Body of pancreas (tissue), 4 donors: ENCODE measurements around the gene MFAP3.

ENCODE experiments used
- POLR2A ChIP-seq, 3 donors: fragments of 450-650 bp; IDR thresholded peaks; one replicate each; pipeline ENCODE4 v1.6.1; 2016; ENCODE audit warnings: antibody characterized with exemption in 3 of 3, mild to moderate bottlenecking in 2 of 3
- TF ChIP-seq, protein P1 (sequence below), 7 experiments: fragments of 450-650 bp in 4 of 7; fragments of 200-600 bp in 3 of 7; sonication (generic) in 3 of 7; IDR thresholded peaks; one replicate each; pipeline ENCODE4 v1.5.1; 2016 to 2019; ENCODE audit warnings: antibody characterized with exemption in 7 of 7

DNA sequence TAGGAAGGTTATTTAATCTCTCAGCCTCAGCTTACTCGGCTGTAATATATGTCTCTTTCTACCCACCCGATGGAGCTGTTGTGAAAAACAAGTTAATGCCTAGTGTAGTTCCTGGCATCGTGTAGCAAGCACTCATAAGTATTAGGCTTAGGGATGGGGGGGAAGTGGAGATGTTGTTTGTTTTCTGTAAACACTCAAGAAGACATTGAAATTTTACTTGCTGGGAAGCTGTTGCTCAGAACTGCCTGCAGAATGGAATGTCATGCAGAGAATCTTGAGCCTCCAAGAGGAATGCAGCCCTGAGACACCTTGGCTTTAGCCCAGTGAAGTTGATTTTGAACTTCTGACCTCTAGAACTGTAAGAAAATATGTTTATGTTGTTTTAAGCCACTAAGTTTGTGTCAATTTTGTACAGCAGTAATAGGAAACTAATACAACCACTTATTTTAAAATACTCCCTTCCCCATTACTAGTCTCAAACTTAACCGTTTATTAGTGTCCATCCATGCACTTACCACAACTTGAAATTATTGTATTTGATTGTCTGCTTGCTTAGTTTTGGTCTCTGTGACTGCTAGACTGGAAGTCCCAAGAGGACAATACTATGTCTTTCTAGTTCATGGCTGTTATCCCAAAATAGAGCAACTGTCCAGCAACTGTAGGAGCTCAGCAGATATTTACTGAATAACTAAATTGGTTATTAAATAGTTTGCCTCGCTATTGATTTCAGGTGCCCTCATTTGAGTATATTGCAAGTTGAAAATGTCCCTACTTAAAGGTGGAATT lies 53.8 kb downstream of the MFAP3 start:
- TF ChIP-seq, protein P1, sequence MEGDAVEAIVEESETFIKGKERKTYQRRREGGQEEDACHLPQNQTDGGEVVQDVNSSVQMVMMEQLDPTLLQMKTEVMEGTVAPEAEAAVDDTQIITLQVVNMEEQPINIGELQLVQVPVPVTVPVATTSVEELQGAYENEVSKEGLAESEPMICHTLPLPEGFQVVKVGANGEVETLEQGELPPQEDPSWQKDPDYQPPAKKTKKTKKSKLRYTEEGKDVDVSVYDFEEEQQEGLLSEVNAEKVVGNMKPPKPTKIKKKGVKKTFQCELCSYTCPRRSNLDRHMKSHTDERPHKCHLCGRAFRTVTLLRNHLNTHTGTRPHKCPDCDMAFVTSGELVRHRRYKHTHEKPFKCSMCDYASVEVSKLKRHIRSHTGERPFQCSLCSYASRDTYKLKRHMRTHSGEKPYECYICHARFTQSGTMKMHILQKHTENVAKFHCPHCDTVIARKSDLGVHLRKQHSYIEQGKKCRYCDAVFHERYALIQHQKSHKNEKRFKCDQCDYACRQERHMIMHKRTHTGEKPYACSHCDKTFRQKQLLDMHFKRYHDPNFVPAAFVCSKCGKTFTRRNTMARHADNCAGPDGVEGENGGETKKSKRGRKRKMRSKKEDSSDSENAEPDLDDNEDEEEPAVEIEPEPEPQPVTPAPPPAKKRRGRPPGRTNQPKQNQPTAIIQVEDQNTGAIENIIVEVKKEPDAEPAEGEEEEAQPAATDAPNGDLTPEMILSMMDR (IDR thresholded peaks at IDR 0.05): no peak
- no peak for TF ChIP-seq POLR2A (IDR thresholded peaks at IDR 0.05)
